Ovary (tissue), 3 donors: ENCODE measurements around the gene CEP44.

Source experiments
- CTCF ChIP-seq, 3 donors: fragments of 450-650 bp in 2 of 3; fragments of 200-600 bp in 1 of 3; IDR thresholded peaks; one replicate each; pipeline versions ENCODE4 v1.5.1 to v1.8.0; 2016 to 2022; ENCODE audit warnings: antibody characterized with exemption in 3 of 3, mild to moderate bottlenecking in 1 of 3
- POLR2A ChIP-seq: fragments of 450-650 bp; IDR thresholded peaks from one replicate; pipeline ENCODE4 v1.6.1; 2017; ENCODE audit warnings: antibody characterized with exemption, mild to moderate bottlenecking, moderate library complexity
- donor health status: DM: no; HTN: no; CAD: no.

GRCh38 chr4:174256277-174256713, 27.4 kb upstream of the CEP44 start:
- TF ChIP-seq CTCF (IDR thresholded peaks at IDR 0.05) (no peak), POLR2A (no peak)
